SK-N-SH treated with all-trans-retinoic acid at 6 μM for 48 hours (cell line): ENCODE results near the gene SLC25A52.

ENCODE experiments used
- ARNTL ChIP-seq: fragments of 450-650 bp; formaldehyde crosslinking; IDR thresholded peaks from 2 replicates; pipeline ENCODE4 v1.5.0; 2020; ENCODE audit warnings: low read depth, mild to moderate bottlenecking, moderate library complexity, borderline replicate concordance
- CREB5 ChIP-seq: fragments of 250-450 bp; sonication (Bioruptor Pico); IDR thresholded peaks from 2 replicates; pipeline ENCODE4 v1.5.1; 2020; ENCODE audit warnings: low read depth, mild to moderate bottlenecking, moderate library complexity
- CSDC2 ChIP-seq: fragments of 250-450 bp; sonication (Bioruptor Pico); IDR thresholded peaks from 2 replicates; pipeline ENCODE4 v1.5.0; 2020; ENCODE audit warnings: mild to moderate bottlenecking, moderate library complexity
- CSRNP3 ChIP-seq: fragments of 250-450 bp; sonication (Bioruptor Pico); IDR thresholded peaks from 2 replicates; pipeline ENCODE4 v1.5.1; 2021; ENCODE audit warnings: mild to moderate bottlenecking, moderate library complexity
- GLIS3 ChIP-seq: fragments of 250-450 bp; sonication (Bioruptor Pico); IDR thresholded peaks from 2 replicates; pipeline ENCODE4 v1.5.0; 2020; ENCODE audit warnings: mild to moderate bottlenecking, moderate library complexity
- ISL1 ChIP-seq: fragments of 250-450 bp; sonication (Bioruptor Pico); IDR thresholded peaks from 2 replicates; pipeline ENCODE4 v2.1.2; 2022; ENCODE audit warnings: mild to moderate bottlenecking, moderate library complexity
- PATZ1 ChIP-seq: fragments of 250-450 bp; sonication (Bioruptor Pico); IDR thresholded peaks from 2 replicates; pipeline ENCODE4 v1.8.0; 2020; ENCODE audit warnings: mild to moderate bottlenecking, moderate library complexity, borderline replicate concordance
- RARB ChIP-seq: fragments of 250-450 bp; sonication (Bioruptor Pico); IDR thresholded peaks from 2 replicates; pipeline ENCODE4 v1.8.0; 2021; ENCODE audit warnings: mild to moderate bottlenecking, moderate library complexity
- ZFP3 ChIP-seq: fragments of 250-450 bp; sonication (Bioruptor Pico); IDR thresholded peaks from 2 replicates; pipeline ENCODE4 v1.5.0; 2020; ENCODE audit warnings: mild to moderate bottlenecking, moderate library complexity
- ZFP30 ChIP-seq: fragments of 450-650 bp; formaldehyde crosslinking; IDR thresholded peaks from 2 replicates; pipeline ENCODE4 v1.5.0; 2022; ENCODE audit warnings: mild to moderate bottlenecking, moderate library complexity
- ZNF565 ChIP-seq: fragments of 450-650 bp; formaldehyde crosslinking; conservative IDR thresholded peaks from 2 replicates; pipeline ENCODE4 v1.5.0; 2020; ENCODE audit warnings: low read depth, mild to moderate bottlenecking, moderate library complexity
- ZNF8 ChIP-seq: fragments of 450-650 bp; formaldehyde crosslinking; IDR thresholded peaks from 2 replicates; pipeline ENCODE4 v1.5.0; 2020; ENCODE audit warnings: mild to moderate bottlenecking, moderate library complexity

- TF ChIP-seq PATZ1 (CRISPR knock-in tag): no peak
- no peak for TF ChIP-seq ZFP30 (CRISPR knock-in tag)
- no peak for TF ChIP-seq ZFP3 (CRISPR knock-in tag)
- TF ChIP-seq ZNF565 (CRISPR knock-in tag): no peak
- no peak for TF ChIP-seq ISL1 (CRISPR knock-in tag)
- no peak for TF ChIP-seq RARB (CRISPR knock-in tag)
- no peak for TF ChIP-seq CREB5 (CRISPR knock-in tag)
- TF ChIP-seq GLIS3 (CRISPR knock-in tag): no peak
- no peak for TF ChIP-seq ARNTL (CRISPR knock-in tag)
- no peak for TF ChIP-seq ZNF8
- no peak for TF ChIP-seq CSRNP3 (CRISPR knock-in tag)
- no peak for TF ChIP-seq CSDC2
Observed at GRCh38 chr18:31783059-31783458, 22.4 kb upstream of the SLC25A52 start.
